Measurements from ENCODE around the gene SCNN1A.
A peak's percentile ranks its signal among the peaks of the same experiment; 100 is the strongest.
"Not testable (repeated sequence)": the region's sequence is repeated elsewhere in the genome, so short reads cannot be mapped to it uniquely, and the experiment has no call there.

Gene SCNN1A

DNA sequence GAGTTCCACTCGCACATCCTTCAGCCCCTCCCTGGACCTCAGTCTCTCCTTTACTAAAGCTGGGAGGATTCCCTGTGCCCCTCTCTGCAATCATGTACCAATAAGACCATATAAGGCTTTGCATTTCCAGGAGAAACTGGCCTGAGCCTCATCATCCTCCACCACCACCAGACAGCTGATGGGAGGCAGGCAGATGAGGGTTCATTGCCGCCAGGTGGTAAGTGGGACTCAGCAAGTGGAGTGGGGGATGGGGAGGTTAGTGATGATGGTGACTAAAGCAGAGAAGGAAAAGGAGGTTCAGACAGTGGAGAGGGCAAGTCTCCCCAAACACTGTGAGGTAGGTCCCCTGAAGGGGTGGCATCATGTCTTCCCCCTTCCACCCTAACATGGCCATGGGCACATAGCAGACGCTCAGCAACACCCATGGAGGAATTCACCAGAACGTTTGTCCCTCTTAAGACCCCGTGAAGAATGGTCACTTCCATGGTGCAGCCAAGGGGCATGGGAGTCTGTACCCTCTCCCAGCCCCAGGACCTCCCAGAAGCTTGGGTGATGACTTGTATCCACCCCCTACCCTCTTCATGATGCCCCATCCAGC is 29.0 kb downstream of the SCNN1A start:
- no peak for DNase-seq

GRCh38 chr12:6345319-6346091 is 29.9 kb downstream of the SCNN1A start:
- no peak for DNase-seq

- DNase-seq: not testable (repeated sequence)
Measured at GRCh38 chr12:6344101-6344660, 31.2 kb downstream of the SCNN1A start.

DNA sequence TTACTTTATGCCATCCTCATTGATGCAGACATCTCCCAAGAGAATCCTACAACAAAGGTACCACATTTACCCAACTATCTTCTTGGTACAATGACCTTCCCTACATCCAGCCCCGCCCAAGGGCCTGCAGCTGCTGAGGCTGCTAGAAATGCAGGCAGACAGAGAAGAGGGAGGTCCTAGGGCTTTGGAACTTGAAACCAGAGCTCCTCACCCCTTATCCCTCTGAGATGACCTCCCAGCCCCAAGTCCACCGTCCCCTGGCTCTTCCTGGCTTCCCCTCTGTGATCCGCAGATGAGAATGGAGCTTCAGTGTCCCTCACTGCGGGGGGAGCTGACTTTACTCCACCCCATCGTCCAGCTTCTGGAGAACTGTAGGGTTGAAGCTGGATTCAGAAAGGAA is 31.8 kb downstream of the SCNN1A start:
- no peak for DNase-seq

GRCh38 chr12:6342140-6342889 is 33.0 kb downstream of the SCNN1A start:
- DNase-seq: no peak

GRCh38 chr12:6341417-6342139 is 33.8 kb downstream of the SCNN1A start, which contains the start of gene TNFRSF1A:
Gene TNFRSF1A (minus strand): TSS chr12:6342076. CDS start chr12:6341814, 262 bp downstream.
- DNase-seq: no peak

- DNase-seq: no peak
Measured at GRCh38 chr12:6340745-6341416, 34.5 kb downstream of the SCNN1A start.

- no peak for DNase-seq
Measured at GRCh38 chr12:6340032-6340638, 35.2 kb downstream of the SCNN1A start.

DNA sequence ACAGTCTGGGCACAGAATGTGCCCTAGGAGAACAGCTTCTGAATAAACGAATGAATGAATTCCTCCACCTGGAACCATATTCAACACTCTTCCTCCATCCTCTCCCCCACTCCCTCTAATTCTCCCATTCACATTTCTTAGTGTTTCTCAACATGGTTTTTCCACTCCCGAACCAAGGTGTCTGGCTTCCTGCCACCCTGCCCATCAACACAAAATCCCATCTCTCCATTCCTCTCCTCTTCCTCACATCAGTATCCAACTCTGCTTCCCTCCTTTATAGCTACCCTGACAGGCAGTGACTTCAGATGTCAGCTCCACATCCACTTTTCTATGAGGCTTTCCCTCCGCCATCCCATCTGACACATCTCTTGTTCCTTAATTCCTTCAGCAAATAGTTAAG is 36.4 kb downstream of the SCNN1A start:
- no peak for DNase-seq

- DNase-seq: not testable (repeated sequence)
Measured at GRCh38 chr12:6338536-6338935, 36.8 kb downstream of the SCNN1A start.

GRCh38 chr12:6337958-6338433 is 37.4 kb downstream of the SCNN1A start:
- DNase-seq: no peak

DNA sequence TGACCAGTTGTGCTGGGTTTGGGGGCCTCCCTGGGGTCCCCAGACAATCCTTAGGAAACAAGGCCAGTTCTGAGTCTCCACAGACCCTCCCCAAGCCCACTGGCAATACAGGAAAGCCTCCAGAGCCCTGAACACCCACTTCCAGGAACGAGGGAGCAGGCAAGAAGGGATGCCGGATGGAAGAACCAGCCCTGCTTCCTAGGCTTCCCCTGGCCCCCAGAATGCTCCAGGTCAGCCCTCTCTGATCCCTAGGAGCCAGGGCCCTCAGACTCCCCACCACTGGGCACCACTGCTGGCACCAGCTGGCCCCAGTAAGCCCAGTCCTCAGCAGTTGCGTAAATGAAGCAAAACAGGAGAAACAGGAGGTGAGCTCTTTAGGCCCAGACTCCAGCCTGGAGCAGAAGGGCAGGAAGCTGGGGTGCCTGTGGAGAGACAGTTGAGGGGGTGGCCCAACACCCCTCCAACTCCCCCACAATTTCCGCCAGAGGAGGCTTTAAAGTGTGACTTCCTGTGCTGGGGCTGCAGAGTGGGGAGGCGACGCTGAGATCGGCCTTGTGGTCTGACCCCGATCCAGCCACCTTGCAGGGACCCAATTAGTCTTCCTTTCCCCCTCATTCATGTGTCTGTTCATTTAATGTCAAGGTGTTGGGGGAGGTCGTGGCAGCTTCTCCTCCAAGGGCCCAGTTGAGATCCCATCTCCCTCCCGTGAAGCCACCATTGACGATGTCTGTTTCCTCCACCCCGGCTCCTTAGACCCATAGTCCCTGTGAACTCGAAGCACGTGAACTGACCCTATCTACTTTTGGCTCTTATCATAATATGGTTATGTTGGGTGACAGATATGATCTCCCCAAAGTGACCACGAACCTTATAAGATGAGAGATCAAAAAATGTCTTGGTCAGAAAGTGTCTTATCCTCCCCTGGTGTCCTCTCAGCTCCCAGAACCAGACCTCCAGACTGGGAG is 38.2 kb downstream of the SCNN1A start:
- DNase-seq: peak; percentile 56

- no peak for DNase-seq
Measured at GRCh38 chr12:6336079-6336888, 39.1 kb downstream of the SCNN1A start.

- peak; percentile 73 for DNase-seq
Measured at GRCh38 chr12:6335451-6336078, 39.8 kb downstream of the SCNN1A start.

DNA sequence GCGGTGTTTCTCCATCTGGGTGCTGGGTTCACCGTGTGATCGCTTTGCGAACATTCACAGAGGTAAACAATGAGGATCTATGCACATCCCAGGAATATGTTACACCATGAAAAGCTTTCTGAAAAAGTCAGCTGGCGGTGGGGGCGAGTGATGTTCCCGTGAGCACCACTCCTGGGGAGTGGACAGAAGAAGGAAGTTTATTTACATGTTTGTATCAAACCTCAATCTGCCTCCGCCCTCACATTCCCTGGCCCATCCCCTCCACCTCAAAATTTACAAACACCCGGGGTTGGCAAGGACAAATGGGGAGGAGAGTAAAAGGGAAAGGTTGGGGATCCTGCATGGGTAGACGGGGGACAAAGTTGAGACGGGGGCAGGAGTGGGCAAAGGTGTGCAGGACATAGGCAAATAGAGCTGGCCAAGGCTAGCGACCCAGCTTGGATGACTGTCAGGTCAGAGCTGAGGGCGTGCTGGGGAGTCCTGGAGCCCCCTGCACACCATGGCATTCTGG is 40.4 kb downstream of the SCNN1A start:
- DNase-seq: no peak

- DNase-seq: no peak
Measured at GRCh38 chr12:6334359-6334758, 41.0 kb downstream of the SCNN1A start.

GRCh38 chr12:6333566-6333965 is 41.8 kb downstream of the SCNN1A start:
- DNase-seq: no peak

GRCh38 chr12:6333029-6333428 is 42.3 kb downstream of the SCNN1A start:
- DNase-seq: no peak

DNA sequence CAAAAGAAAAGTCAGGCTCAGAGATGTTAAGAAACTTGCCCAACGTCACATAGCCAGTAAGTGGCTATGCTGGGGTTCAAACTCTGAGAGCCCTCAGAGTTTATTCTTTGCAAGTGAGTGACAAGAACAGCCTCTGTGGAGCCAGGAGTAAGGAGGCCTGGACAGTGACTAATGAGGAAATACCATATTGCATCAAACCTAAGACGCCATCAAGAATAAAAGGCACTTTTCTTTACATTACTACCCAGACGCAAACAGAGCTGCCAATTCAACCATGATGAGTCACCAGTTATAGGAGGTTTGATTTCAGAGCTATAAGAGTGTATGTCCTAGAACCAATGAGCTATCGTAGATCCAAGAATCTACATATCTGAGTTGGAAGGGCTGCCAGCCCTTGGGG is 42.9 kb downstream of the SCNN1A start:
- no peak for DNase-seq

Data from T-helper 9 cell (primary cell).